Activated T-cell treated with anti-CD3 and anti-CD28 coated beads, Interleukin-2, amount 50 U/mL, for 72 hours (primary cell): ENCODE results near the gene GOLGA8J. TPM values are rescaled to one million over a fixed set of nuclear protein-coding genes. Genes with fewer than 3 reads are reported as not detected.
A peak's percentile ranks its signal among the peaks of the same experiment; 100 is the strongest.
"Not testable (repeated sequence)": the region's sequence is repeated elsewhere in the genome, so short reads cannot be mapped to it uniquely, and the experiment has no call there.

Experiments used
- ATAC-seq, 2 donors: fragments of 150-1000 bp; cut with Tn5 transposase; replicated peaks in 1 of 2; 2 replicates each; pipeline ENCODE4 v1.10.0; 2021; ENCODE audit warnings: moderate library complexity in 2 of 2, mild to moderate bottlenecking in 1 of 2
- DNase-seq, 2 donors: peaks; one replicate each; pipeline ENCODE4 v3.0.0; 2021 to 2022; ENCODE audit warnings: mixed read lengths in 1 of 2
- H3K27ac Mint-ChIP-seq: one replicate; pipeline ENCODE4 v1.8.0; 2022; ENCODE audit warnings: mild to moderate bottlenecking, moderate library complexity, mixed read lengths
- H3K27me3 Mint-ChIP-seq: one replicate; pipeline ENCODE4 v1.8.0; 2022; ENCODE audit warnings: low read depth, mixed read lengths
- H3K36me3 Mint-ChIP-seq, 2 donors: one replicate each; pipeline ENCODE4 v1.8.0; 2022; ENCODE audit warnings: mixed read lengths in 2 of 2, mild to moderate bottlenecking in 1 of 2; ENCODE audit not compliant: insufficient read depth in 2 of 2
- H3K4me1 Mint-ChIP-seq: one replicate; pipeline ENCODE4 v1.8.0; 2022; ENCODE audit warnings: low read depth, mixed read lengths
- H3K4me3 Mint-ChIP-seq, 2 donors: one replicate each; pipeline ENCODE4 v1.8.0; 2022; ENCODE audit warnings: mild to moderate bottlenecking in 2 of 2, mixed read lengths in 2 of 2, moderate library complexity in 2 of 2
- H3K9me3 Mint-ChIP-seq, 2 donors: one replicate each; pipeline ENCODE4 v1.8.0; 2022; ENCODE audit warnings: mixed read lengths in 2 of 2
- total RNA-seq, 2 donors: library from RNA; stranded (reverse); gene quantifications; one replicate each; pipeline ENCODE4 v1.2.3, GENCODE V29; 2022

The GOLGA8J gene
- total RNA-seq, 2 donors from 2014 or later, result not detected

GRCh38 chr15:30056166-30056565, 26.6 kb upstream of the GOLGA8J start:
- DNase-seq (no peak), ATAC-seq (no peak)
- Mint-ChIP-seq H3K9me3 (no peaks in the 10 kb centered on the region), H3K4me3 (no peak overlapping the region), H3K4me1 (no peaks in the 10 kb centered on the region), H3K27ac (no peak overlapping the region), H3K27me3 (peaks cover 20% of the 10 kb centered on the region), H3K36me3 (no peaks in the 10 kb centered on the region)

GRCh38 chr15:30059771-30060170, 23.0 kb upstream of the GOLGA8J start:
- no peak overlapping the region for H3K4me3 Mint-ChIP-seq
- no peaks in the 10 kb centered on the region for H3K9me3 Mint-ChIP-seq
- H3K4me1 Mint-ChIP-seq, result no peaks in the 10 kb centered on the region
- DNase-seq, result no peak
- H3K27ac Mint-ChIP-seq, result no peak overlapping the region
- H3K27me3 Mint-ChIP-seq, result peaks cover 11% of the 10 kb centered on the region
- ATAC-seq, result no peak
- H3K36me3 Mint-ChIP-seq, result no peaks in the 10 kb centered on the region

GRCh38 chr15:30062881-30063280, 19.9 kb upstream of the GOLGA8J start:
- H3K4me1 Mint-ChIP-seq, result no peaks in the 10 kb centered on the region
- H3K27ac Mint-ChIP-seq, result no peak overlapping the region
- H3K36me3 Mint-ChIP-seq, result peaks cover 0 to under 1% of the 10 kb centered on the region in 2 donors
- no peaks in the 10 kb centered on the region for H3K9me3 Mint-ChIP-seq
- peaks cover 17% of the 10 kb centered on the region for H3K27me3 Mint-ChIP-seq
- no peak overlapping the region for H3K4me3 Mint-ChIP-seq
- ATAC-seq (no peak), DNase-seq (no peak)

GRCh38 chr15:30063835-30064546, 18.8 kb upstream of the GOLGA8J start:
- H3K9me3 Mint-ChIP-seq, result no peaks in the 10 kb centered on the region
- H3K36me3 Mint-ChIP-seq, result peaks cover 0 to 3% of the 10 kb centered on the region in 2 donors
- H3K4me3 Mint-ChIP-seq, result no peak overlapping the region
- DNase-seq (no peak), ATAC-seq (no peak)
- no peak overlapping the region for H3K27ac Mint-ChIP-seq
- H3K4me1 Mint-ChIP-seq, result no peaks in the 10 kb centered on the region
- H3K27me3 Mint-ChIP-seq, result peaks cover 23% of the 10 kb centered on the region

- Mint-ChIP-seq H3K4me1 (no peaks in the 10 kb centered on the region), H3K27me3 (peaks cover 20% of the 10 kb centered on the region), H3K9me3 (no peaks in the 10 kb centered on the region), H3K36me3 (peaks cover 0 to 3% of the 10 kb centered on the region in 2 donors), H3K4me3 (no peak overlapping the region), H3K27ac (no peak overlapping the region)
- DNase-seq (no peak), ATAC-seq (no peak)
Observed at GRCh38 chr15:30065025-30065801, 17.5 kb upstream of the GOLGA8J start.

GRCh38 chr15:30068326-30068725, 14.4 kb upstream of the GOLGA8J start:
- Mint-ChIP-seq H3K4me3 (no peak overlapping the region), H3K36me3 (peaks cover 0 to 3% of the 10 kb centered on the region in 2 donors), H3K27ac (no peak overlapping the region), H3K27me3 (peaks cover 17% of the 10 kb centered on the region), H3K4me1 (no peaks in the 10 kb centered on the region), H3K9me3 (no peaks in the 10 kb centered on the region)
- no peak for DNase-seq
- no peak for ATAC-seq

- DNase-seq, result no peak
Observed at GRCh38 chr15:30072630-30073029, 10.1 kb upstream of the GOLGA8J start.

GRCh38 chr15:30073915-30074314, 8.8 kb upstream of the GOLGA8J start:
- Mint-ChIP-seq H3K27ac (no peak overlapping the region), H3K4me3 (no peak overlapping the region), H3K4me1 (no peaks in the 10 kb centered on the region), H3K36me3 (no peaks in the 10 kb centered on the region), H3K27me3 (peaks cover 14% of the 10 kb centered on the region), H3K9me3 (no peaks in the 10 kb centered on the region)
- DNase-seq (no peak), ATAC-seq (no peak)

More at GRCh38 chr15:30072630-30073029, 10.1 kb upstream of the GOLGA8J start:
- H3K27ac Mint-ChIP-seq, result no peak overlapping the region
- peaks cover 0 to 3% of the 10 kb centered on the region in 2 donors for H3K36me3 Mint-ChIP-seq
- ATAC-seq, result no peak
- peaks cover 24% of the 10 kb centered on the region for H3K27me3 Mint-ChIP-seq
- no peaks in the 10 kb centered on the region for H3K9me3 Mint-ChIP-seq
- H3K4me3 Mint-ChIP-seq, result no peak overlapping the region
- H3K4me1 Mint-ChIP-seq, result no peaks in the 10 kb centered on the region

- not testable (repeated sequence) for H3K4me3 Mint-ChIP-seq, H3K4me1 Mint-ChIP-seq, H3K27ac Mint-ChIP-seq, H3K36me3 Mint-ChIP-seq, DNase-seq, H3K27me3 Mint-ChIP-seq, H3K9me3 Mint-ChIP-seq, ATAC-seq
Observed at GRCh38 chr15:30080816-30081215, 1.9 kb upstream of the GOLGA8J start.

GRCh38 chr15:30097827-30098226, 15.1 kb downstream of the GOLGA8J start:
- H3K9me3 Mint-ChIP-seq, result not testable (repeated sequence)

GRCh38 chr15:30102890-30103289, 20.1 kb downstream of the GOLGA8J start:
- not testable (repeated sequence) for ATAC-seq, H3K27ac Mint-ChIP-seq, H3K4me3 Mint-ChIP-seq, H3K27me3 Mint-ChIP-seq, H3K4me1 Mint-ChIP-seq, H3K36me3 Mint-ChIP-seq, H3K9me3 Mint-ChIP-seq, DNase-seq

More at GRCh38 chr15:30097827-30098226, 15.1 kb downstream of the GOLGA8J start:
- H3K36me3 Mint-ChIP-seq, H3K27ac Mint-ChIP-seq, H3K4me1 Mint-ChIP-seq, DNase-seq, H3K27me3 Mint-ChIP-seq, H3K4me3 Mint-ChIP-seq: not testable (repeated sequence)
- ATAC-seq, result peak; percentile 66 to 71

- DNase-seq, H3K36me3 Mint-ChIP-seq, H3K9me3 Mint-ChIP-seq, H3K27ac Mint-ChIP-seq, H3K27me3 Mint-ChIP-seq, H3K4me3 Mint-ChIP-seq, H3K4me1 Mint-ChIP-seq: not testable (repeated sequence)
- peak; percentile 74 to 82 for ATAC-seq
Observed at GRCh38 chr15:30103941-30104507, 21.3 kb downstream of the GOLGA8J start.

- H3K9me3 Mint-ChIP-seq, H3K4me3 Mint-ChIP-seq, DNase-seq, H3K4me1 Mint-ChIP-seq, H3K36me3 Mint-ChIP-seq, H3K27ac Mint-ChIP-seq, H3K27me3 Mint-ChIP-seq: not testable (repeated sequence)
- ATAC-seq, result peak in 1 of 2 donors; percentile 37
Observed at GRCh38 chr15:30110591-30110990, 27.8 kb downstream of the GOLGA8J start.
